Activated T-helper 1 cell treated with Interleukin-2 at 50 U/mL for 16 hours (primary cell): ENCODE results near the gene UGT2A1.

Experiments used
- DNase-seq: peaks from one replicate; pipeline ENCODE4 v3.0.0-alpha.2; 2020; ENCODE audit warnings: low read depth

Gene UGT2A1

DNA sequence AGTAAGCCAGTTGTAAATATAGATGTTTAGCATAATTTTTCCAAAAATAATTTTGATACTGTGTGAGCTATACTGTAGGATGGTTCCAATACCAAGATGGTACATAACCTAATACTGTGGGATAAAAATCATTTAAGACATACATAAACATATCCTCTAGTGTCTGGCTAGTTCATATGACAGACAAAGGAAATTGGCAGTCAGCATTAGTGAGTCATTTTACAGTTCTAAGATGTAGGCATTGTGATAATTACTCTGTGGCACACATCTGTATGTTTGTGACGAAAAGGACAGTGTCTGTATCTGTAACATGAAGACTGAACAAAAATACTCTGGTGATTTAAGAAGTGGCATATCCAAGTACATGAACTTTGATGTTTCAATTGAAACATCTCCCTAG is 63.2 kb downstream of the UGT2A1 start:
- DNase-seq = no peak

DNA sequence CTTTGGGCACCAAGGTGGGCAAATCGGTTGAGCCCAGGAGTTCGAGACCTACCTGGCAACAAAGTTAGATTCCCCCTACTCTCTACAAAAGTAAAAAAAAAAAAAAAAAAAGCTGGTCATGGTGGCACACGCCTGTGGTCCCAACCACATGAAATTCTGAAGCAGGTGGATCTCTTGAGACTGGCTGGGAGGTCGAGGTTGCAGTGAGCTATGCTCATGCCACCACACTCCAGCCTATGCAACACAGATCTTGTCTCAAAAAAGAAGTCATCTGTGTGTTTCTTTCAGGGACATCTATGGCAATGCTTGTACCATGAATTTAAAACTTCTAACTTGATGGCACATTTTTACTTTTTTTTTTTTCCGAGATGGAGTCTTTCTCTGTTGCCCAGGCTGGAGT is 68.9 kb downstream of the UGT2A1 start:
- no peak for DNase-seq

DNA sequence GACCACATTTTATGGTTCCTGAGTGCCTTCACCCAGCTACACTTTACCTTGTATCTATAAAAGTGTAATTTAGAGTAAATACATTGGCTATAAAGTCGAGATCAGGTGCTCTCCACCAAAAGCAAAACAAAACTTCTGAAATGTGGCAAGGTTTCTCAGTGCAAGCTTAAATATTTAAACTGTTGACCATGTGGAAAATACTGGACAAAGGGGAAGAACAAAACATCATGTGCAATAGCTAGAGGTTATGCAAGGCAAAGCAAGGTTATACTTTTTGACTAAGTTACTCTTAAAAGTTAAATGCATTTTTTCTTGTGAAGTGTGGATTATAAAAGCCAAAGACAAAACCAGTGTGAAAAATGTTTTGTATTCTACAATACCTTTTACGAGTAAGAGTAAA is 69.5 kb downstream of the UGT2A1 start:
- no peak for DNase-seq

DNA sequence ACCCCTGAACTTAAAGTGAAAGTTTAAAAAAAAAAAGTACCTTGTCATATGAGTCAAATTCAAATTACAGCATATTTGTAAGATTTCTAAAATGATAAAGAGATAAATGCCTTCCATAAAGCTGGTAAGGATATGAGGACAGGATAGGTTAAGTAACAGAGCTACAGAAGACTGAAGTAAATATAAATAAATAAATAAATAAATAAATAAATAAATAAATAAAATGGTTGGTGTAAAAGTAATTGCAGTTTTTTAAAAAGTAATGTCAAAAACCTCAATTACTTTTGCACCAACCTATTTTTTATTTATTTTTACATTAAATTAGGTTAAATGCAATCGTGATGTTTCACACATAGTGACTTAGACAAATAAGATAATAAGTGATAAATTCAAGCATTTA is 75.8 kb downstream of the UGT2A1 start:
- DNase-seq = no peak

DNA sequence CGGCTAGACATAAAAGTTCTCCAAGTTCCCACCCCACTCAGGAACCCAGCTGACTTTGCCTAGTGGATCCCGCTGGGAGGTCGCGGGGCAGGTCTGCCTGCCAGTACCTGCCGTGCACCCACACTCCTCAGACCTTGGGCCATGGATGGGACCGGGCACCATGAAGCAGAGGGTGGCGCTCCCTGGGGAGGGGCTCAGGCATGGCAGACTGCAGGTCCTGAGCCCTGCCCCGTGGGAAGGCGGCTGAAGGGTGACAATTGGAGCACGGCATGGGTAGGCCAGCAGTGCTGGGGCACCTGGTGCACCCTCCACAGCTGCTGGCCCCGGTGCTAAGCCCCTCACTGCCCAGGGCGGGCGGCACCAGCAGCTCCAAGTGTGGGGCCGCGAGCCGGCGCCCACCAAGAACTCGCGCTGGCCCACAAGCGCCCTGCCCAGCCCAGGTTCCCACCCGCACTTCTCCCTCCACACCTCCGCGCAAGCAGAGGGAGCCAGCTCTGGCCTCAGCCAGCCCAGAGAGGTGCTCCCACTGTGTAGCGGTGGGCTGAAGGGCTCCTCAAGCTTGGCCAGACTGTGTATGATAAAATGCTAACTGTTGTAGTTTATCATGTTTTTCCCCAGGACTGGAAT is 76.7 kb downstream of the UGT2A1 start:
- no peak for DNase-seq

DNA sequence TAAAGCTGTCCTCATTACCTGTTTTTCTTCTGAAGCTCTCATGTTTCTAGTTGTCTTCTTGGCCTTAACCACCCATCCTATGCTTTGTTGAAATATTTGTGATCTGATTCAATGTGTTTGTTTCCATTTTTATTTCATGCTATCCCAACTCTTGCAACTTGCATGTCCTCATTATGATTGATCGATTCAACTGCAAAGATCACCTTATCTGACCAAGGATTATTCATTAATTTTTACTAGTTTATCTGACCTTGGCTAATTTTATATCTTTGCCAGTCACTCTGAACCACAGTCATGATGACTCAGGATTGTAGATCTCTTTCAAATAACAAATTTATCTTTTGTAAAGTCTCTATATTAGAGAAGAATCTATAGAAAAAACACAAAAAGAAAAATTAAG is 84.3 kb downstream of the UGT2A1 start:
- no peak for DNase-seq

DNA sequence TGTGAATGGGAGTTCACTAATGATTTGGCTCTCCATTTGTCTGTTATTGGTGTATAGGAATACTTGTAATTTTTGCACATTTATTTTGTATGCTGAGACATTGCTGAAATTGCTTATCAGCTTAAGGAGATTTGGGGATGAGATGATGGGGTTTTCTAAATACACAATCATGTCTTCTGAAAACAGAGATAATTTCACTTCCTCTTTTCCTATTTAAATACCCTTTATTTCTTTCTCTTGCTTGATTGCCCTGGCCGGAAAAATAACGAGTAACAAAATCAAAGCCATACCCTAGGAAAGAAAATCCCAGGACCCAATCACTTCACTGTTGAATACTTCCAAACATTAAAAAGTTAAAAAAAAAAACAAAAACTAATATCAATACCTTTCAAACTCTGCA is 89.6 kb downstream of the UGT2A1 start:
- DNase-seq = no peak

DNA sequence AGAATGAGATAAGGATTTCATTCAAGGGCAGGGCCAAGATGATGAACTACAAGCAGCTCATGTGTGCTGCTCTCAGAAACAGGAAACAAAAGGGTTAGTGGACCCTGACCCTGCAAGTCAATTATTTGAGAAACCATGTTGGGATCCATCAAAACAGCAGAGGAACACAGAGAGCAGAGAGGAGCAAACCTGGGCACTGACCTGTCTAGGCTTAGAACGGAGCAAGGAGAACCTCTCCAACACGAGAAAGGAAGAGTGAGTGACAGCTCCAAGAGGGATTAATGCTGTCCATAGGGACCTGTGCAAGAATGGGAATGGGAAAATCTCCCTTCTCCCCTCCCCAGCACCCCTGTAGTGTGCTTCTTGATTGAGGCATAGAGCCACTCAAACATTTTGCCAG is 103.4 kb downstream of the UGT2A1 start:
- no peak for DNase-seq

DNA sequence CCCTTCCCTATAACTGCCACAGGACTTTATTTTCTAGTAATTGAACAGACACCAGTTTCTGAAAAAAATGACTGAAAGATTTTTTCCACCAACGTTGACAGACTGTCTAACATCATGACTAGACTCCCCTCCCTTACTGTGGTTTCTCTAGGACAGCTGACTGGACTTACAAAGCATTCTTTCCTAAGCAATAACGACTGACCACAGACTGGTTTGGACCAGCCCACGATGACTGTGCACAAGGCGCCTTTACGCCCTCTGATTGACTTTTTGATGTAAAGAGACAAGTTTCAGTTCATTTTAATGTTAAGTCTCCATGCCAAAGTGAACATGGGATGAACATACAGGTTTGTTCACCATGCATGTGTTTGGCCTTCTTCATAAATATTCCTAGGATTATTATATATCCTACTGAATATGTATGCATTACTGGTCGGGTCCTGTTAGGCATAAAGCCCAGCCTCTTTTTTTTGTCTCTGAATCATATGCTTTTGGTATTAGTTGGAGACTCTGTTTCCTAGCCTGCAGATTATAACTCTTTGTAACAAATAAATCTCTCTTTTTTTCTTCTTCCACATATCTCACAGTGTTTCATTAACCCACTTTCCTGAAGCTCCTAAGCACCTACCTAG is 106.8 kb downstream of the UGT2A1 start:
- no peak for DNase-seq
